H9 (cell line): ENCODE measurements around the gene FXYD7. TPM values are rescaled to one million over a fixed set of nuclear protein-coding genes. Genes with fewer than 3 reads are reported as not detected.

Experiments used
- DNase-seq: peaks from one replicate; pipeline ENCODE4 v3.0.0-alpha.2; 2017
- H2AFZ ChIP-seq: one replicate; pipeline ENCODE4 v1.6.1; 2013; ENCODE audit warnings: mild to moderate bottlenecking, low read length, control low read depth, moderate library complexity
- H2AK5ac ChIP-seq: 2 replicates; pipeline ENCODE4 v1.6.1; 2013; ENCODE audit warnings: low read length, control low read depth, mixed read lengths; ENCODE audit not compliant: insufficient read length
- H2BK120ac ChIP-seq: one replicate; pipeline ENCODE4 v1.6.1; 2013; ENCODE audit warnings: low read depth, mild to moderate bottlenecking, low read length, control low read depth, inconsistent platforms; ENCODE audit not compliant: poor library complexity, severe bottlenecking
- H2BK12ac ChIP-seq: 2 replicates; pipeline ENCODE4 v1.6.1; 2013; ENCODE audit warnings: low read length, control low read depth, mixed read lengths, low read depth; ENCODE audit not compliant: insufficient read length
- H2BK15ac ChIP-seq: 2 replicates; pipeline ENCODE4 v1.6.1; 2013; ENCODE audit warnings: low read depth, low read length, control low read depth
- H2BK20ac ChIP-seq: one replicate; pipeline ENCODE4 v1.6.1; 2013; ENCODE audit warnings: low read depth, mild to moderate bottlenecking, low read length, control low read depth, inconsistent platforms; ENCODE audit not compliant: poor library complexity, severe bottlenecking
- H2BK5ac ChIP-seq: 2 replicates; pipeline ENCODE4 v1.6.1; 2013; ENCODE audit warnings: low read length, control low read depth, mixed read lengths; ENCODE audit not compliant: insufficient read length
- H3K14ac ChIP-seq: 2 replicates; pipeline ENCODE4 v1.6.1; 2013; ENCODE audit warnings: low read length, control low read depth; ENCODE audit not compliant: insufficient read depth
- H3K18ac ChIP-seq: 2 replicates; pipeline ENCODE4 v1.6.1; 2013; ENCODE audit warnings: low read depth, mild to moderate bottlenecking, mixed read lengths, low read length, control low read depth; ENCODE audit not compliant: insufficient read length
- H3K23ac ChIP-seq: 2 replicates; pipeline ENCODE4 v1.6.1; 2013; ENCODE audit warnings: low read length, control low read depth, mixed read lengths, low read depth; ENCODE audit not compliant: insufficient read length
- H3K23me2 ChIP-seq: 2 replicates; pipeline ENCODE4 v1.6.1; 2013; ENCODE audit warnings: low read depth, mild to moderate bottlenecking, mixed read lengths, low read length, control low read depth; ENCODE audit not compliant: insufficient read length, poor library complexity, severe bottlenecking
- H3K27ac ChIP-seq: 2 replicates; pipeline ENCODE4 v1.5.1; 2013; ENCODE audit warnings: low read length, control low read depth, mixed read lengths, low read depth; ENCODE audit not compliant: insufficient read length
- H3K27me3 ChIP-seq: 2 replicates; pipeline ENCODE4 v1.6.1; 2013; ENCODE audit warnings: low read length, control low read depth, inconsistent platforms; ENCODE audit not compliant: insufficient read depth
- H3K4ac ChIP-seq: 2 replicates; pipeline ENCODE4 v1.6.1; 2013; ENCODE audit warnings: low read depth, mild to moderate bottlenecking, control low read depth, inconsistent platforms, low read length, moderate library complexity
- H3K4me1 ChIP-seq: 2 replicates; pipeline ENCODE4 v1.6.1; 2013; ENCODE audit warnings: low read length, control low read depth, inconsistent platforms; ENCODE audit not compliant: insufficient read depth
- H3K4me2 ChIP-seq: 2 replicates; pipeline ENCODE4 v1.6.1; 2013; ENCODE audit warnings: low read length, control low read depth, mixed read lengths; ENCODE audit not compliant: insufficient read length, insufficient read depth
- H3K56ac ChIP-seq: 2 replicates; pipeline ENCODE4 v1.6.1; 2013; ENCODE audit warnings: low read depth, mild to moderate bottlenecking, mixed read lengths, low read length, control low read depth; ENCODE audit not compliant: insufficient read length
- H3K79me1 ChIP-seq: 2 replicates; pipeline ENCODE4 v1.6.1; 2013; ENCODE audit warnings: low read depth, mild to moderate bottlenecking, moderate library complexity, low read length, control low read depth, inconsistent platforms; ENCODE audit not compliant: insufficient read depth, poor library complexity, severe bottlenecking
- H3K79me2 ChIP-seq: 2 replicates; pipeline ENCODE4 v1.6.1; 2013; ENCODE audit warnings: low read length, control low read depth, inconsistent platforms; ENCODE audit not compliant: insufficient read depth
- H3K9ac ChIP-seq: 2 replicates; pipeline ENCODE4 v1.6.1; 2013; ENCODE audit warnings: low read length, control low read depth, mixed read lengths; ENCODE audit not compliant: insufficient read length; ENCODE audit errors: extremely low read depth
- H3K9me3 ChIP-seq: one replicate; pipeline ENCODE4 v1.6.1; 2013; ENCODE audit warnings: low read depth, low read length, inconsistent platforms; ENCODE audit not compliant: control insufficient read depth
- H3T11ph ChIP-seq: one replicate; pipeline ENCODE4 v1.6.1; 2013; ENCODE audit warnings: mild to moderate bottlenecking, low read length, control low read depth, inconsistent platforms
- H4K20me1 ChIP-seq: one replicate; pipeline ENCODE4 v1.6.1; 2013; ENCODE audit not compliant: control insufficient read depth, insufficient read length, insufficient read depth
- H4K5ac ChIP-seq: 2 replicates; pipeline ENCODE4 v1.6.1; 2013; ENCODE audit warnings: low read depth, mild to moderate bottlenecking, mixed read lengths, low read length, control low read depth; ENCODE audit not compliant: insufficient read length
- H4K8ac ChIP-seq: replicated peaks from 2 replicates; pipeline ENCODE4 v1.6.1; 2013; ENCODE audit warnings: low read length, control low read depth, mixed read lengths, low read depth; ENCODE audit not compliant: insufficient read length
- H4K91ac ChIP-seq: 2 replicates; pipeline ENCODE4 v1.6.1; 2013; ENCODE audit warnings: low read depth, mild to moderate bottlenecking, moderate library complexity, mixed read lengths, low read length, control low read depth; ENCODE audit not compliant: insufficient read length
- H3K27ac Mint-ChIP-seq, 3 experiments: 2 replicates in 2 of 3; 3 replicates in 1 of 3; pipeline ENCODE4 v1.8.0; 2020 to 2021; ENCODE audit warnings: mixed read lengths in 3 of 3, mild to moderate bottlenecking in 1 of 3, moderate library complexity in 1 of 3
- H3K27me3 Mint-ChIP-seq: 2 replicates; pipeline ENCODE4 v1.8.0; 2021; ENCODE audit warnings: low read depth, mild to moderate bottlenecking, moderate library complexity, mixed read lengths
- H3K36me3 Mint-ChIP-seq, 3 experiments: 2 replicates in 2 of 3; 3 replicates in 1 of 3; pipeline ENCODE4 v1.8.0; 2020 to 2021; ENCODE audit warnings: low read depth in 3 of 3, mixed read lengths in 3 of 3; ENCODE audit not compliant: insufficient read depth in 1 of 3
- H3K4me1 Mint-ChIP-seq, 2 experiments: 2 replicates each; pipeline ENCODE4 v1.8.0; 2020; ENCODE audit warnings: mixed read lengths in 2 of 2
- H3K4me3 Mint-ChIP-seq, 2 experiments: 2 replicates in 1 of 2; 3 replicates in 1 of 2; pipeline ENCODE4 v1.8.0; 2020 to 2021; ENCODE audit warnings: mild to moderate bottlenecking in 2 of 2, mixed read lengths in 2 of 2, moderate library complexity in 1 of 2
- H3K9me3 Mint-ChIP-seq, 2 experiments: 2 replicates in 1 of 2; 3 replicates in 1 of 2; pipeline ENCODE4 v1.8.0; 2020; ENCODE audit warnings: mild to moderate bottlenecking in 2 of 2, mixed read lengths in 2 of 2, moderate library complexity in 1 of 2
- WGBS: extraction: QIAGEN DNeasy Blood & Tissue Kit; methylation state at CpG from one replicate; pipeline ENCODE4 v1.1.7; 2013; ENCODE audit warnings: missing lambda C conversion rate, low lambda C conversion rate, mixed read lengths; ENCODE audit not compliant: insufficient read length; ENCODE audit errors: extremely low coverage; 5-methylcytosine and 5-hydroxymethylcytosine counted together
- total RNA-seq: library from RNA; stranded (reverse); gene quantifications from 2 replicates; pipeline ENCODE4 v1.2.1, GENCODE V29; 2021
- TF ChIP-seq, protein P1 (sequence below): fragments of 200-600 bp; sonication (generic); conservative IDR thresholded peaks from 3 replicates; pipeline ENCODE4 v1.8.0; 2021; ENCODE audit warnings: antibody characterized with exemption, mild to moderate bottlenecking

Gene FXYD7
- total RNA-seq, 1 experiment from 2014 or later, result 9.0 TPM

DNA sequence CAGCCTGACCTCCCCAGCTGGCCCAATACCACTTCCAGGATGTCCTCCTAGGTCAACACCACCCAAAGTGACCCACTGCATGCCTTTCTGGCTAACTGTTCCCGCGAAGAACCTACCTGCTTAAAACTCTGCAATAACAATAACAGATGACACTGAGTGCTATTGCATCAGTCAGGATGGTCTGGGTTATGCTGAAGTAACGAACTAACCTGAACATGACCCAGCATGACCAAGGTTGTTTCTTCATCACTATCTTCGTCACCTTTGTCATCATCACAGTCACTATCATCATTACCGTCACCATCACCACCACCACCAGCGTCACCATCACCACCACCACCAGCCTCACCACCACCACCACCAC is 38.0 kb upstream of the FXYD7 start:
- no peak overlapping the region for H4K8ac ChIP-seq
- no peak overlapping the region for H3K9ac ChIP-seq
- no peak overlapping the region for H2BK12ac ChIP-seq
- WGBS, result no CpG with 5 or more reads among the region's 6 CpGs
- Mint-ChIP-seq H3K27ac (no peak overlapping the region), H3K4me1 (peaks cover 4 to 11% of the 10 kb centered on the region in 2 experiments; a peak in 3 of 4 replicates), H3K36me3 (peaks cover 0 to 2% (median 0%) of the 10 kb centered on the region in 3 experiments; a peak in 2 of 7 replicates), H3K27me3 (no peaks in the 10 kb centered on the region; the same call in 1 of the 2 replicates), H3K4me3 (no peak overlapping the region), H3K9me3 (peaks cover 0 to 6% of the 10 kb centered on the region in 2 experiments; a peak in 3 of 5 replicates)
- H2BK5ac ChIP-seq, result no peak overlapping the region
- no peak overlapping the region for H2AK5ac ChIP-seq
- no peak overlapping the region for H3K4ac ChIP-seq
- H3K27me3 ChIP-seq, result no peaks in the 10 kb centered on the region
- DNase-seq, result no peak
- H2BK15ac ChIP-seq, result no peak overlapping the region
- no peak overlapping the region for H2BK20ac ChIP-seq
- no peak overlapping the region for H2BK120ac ChIP-seq
- no peak overlapping the region for H3K18ac ChIP-seq
- no peak overlapping the region for H3K14ac ChIP-seq
- no peaks in the 10 kb centered on the region for H3K23me2 ChIP-seq
- H3K79me1 ChIP-seq, result no peaks in the 10 kb centered on the region
- TF ChIP-seq, protein P1, sequence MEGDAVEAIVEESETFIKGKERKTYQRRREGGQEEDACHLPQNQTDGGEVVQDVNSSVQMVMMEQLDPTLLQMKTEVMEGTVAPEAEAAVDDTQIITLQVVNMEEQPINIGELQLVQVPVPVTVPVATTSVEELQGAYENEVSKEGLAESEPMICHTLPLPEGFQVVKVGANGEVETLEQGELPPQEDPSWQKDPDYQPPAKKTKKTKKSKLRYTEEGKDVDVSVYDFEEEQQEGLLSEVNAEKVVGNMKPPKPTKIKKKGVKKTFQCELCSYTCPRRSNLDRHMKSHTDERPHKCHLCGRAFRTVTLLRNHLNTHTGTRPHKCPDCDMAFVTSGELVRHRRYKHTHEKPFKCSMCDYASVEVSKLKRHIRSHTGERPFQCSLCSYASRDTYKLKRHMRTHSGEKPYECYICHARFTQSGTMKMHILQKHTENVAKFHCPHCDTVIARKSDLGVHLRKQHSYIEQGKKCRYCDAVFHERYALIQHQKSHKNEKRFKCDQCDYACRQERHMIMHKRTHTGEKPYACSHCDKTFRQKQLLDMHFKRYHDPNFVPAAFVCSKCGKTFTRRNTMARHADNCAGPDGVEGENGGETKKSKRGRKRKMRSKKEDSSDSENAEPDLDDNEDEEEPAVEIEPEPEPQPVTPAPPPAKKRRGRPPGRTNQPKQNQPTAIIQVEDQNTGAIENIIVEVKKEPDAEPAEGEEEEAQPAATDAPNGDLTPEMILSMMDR, result no peak
- no peak overlapping the region for H3K27ac ChIP-seq
- H3T11ph ChIP-seq, result no peak overlapping the region
- no peak overlapping the region for H3K56ac ChIP-seq
- H2AFZ ChIP-seq, result no peak overlapping the region
- no peaks in the 10 kb centered on the region for H3K79me2 ChIP-seq
- H4K91ac ChIP-seq, result no peak overlapping the region
- H3K4me1 ChIP-seq, result no peaks in the 10 kb centered on the region
- H4K20me1 ChIP-seq, result peaks cover 7% of the 10 kb centered on the region
- H3K9me3 ChIP-seq, result no peaks in the 10 kb centered on the region
- no peak overlapping the region for H3K4me2 ChIP-seq
- H3K23ac ChIP-seq, result no peak overlapping the region
- no peak overlapping the region for H4K5ac ChIP-seq
